Measurements from ENCODE around the gene DLGAP1. TPM values are rescaled to one million over a fixed set of nuclear protein-coding genes. Genes with fewer than 3 reads are reported as not detected.
"Not testable (repeated sequence)": the region's sequence is repeated elsewhere in the genome, so short reads cannot be mapped to it uniquely, and the experiment has no call there.

Gene DLGAP1
- polyA plus RNA-seq, 4 donors: 0.22 to 0.47 TPM; not detected in 2

DNA sequence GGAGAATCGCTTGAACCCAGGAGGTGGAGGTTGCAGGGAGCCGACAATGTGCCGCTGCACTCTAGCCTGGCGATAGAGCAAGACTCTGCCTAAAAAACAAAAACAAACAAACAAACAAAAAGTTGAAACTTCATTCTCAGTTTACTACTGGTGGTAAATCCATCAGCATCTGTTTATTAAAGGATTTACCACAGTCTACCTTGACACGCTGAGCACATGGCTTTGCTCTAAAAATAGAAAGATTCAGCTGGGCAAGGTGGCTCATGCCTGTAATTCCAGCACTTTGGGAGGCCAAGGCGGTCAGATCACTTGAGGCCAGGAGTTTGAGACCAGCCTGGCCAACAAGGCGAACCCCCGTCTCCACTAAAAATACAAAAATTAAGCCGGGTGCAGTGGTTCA lies 803.8 kb downstream of the DLGAP1 start:
- Histone ChIP-seq H3K27ac (ENCODE audit: low read depth in 1 of 3, low read length in 2 of 3) (no peak overlapping the region), H3K36me3 (ENCODE audit: control insufficient read depth in 3 of 3, insufficient read depth in 2 of 3, low read depth in 1 of 3, low read length in 3 of 3) (no peaks in the 10 kb centered on the region), H3K4me3 (ENCODE audit: low read depth in 1 of 3, low read length in 3 of 3) (no peak overlapping the region), H3K4me1 (ENCODE audit: control insufficient read depth in 3 of 3, insufficient read depth in 2 of 3, low read depth in 1 of 3, low read length in 2 of 3) (peaks cover 4 to 33% (median 9%) of the 10 kb centered on the region in 3 donors), H3K27me3 (ENCODE audit: control insufficient read depth in 3 of 3, insufficient read depth in 3 of 3, low read length in 3 of 3) (no peaks in the 10 kb centered on the region), H3K9me3 (ENCODE audit: control insufficient read depth in 2 of 2, insufficient read depth in 1 of 2, low read depth in 1 of 2, low read length in 1 of 2) (no peaks in the 10 kb centered on the region)
- FAIRE-seq (no peak), DNase-seq (no peak)
- WGBS, 3 donors: 84 to 85% (median 84%) methylated on average over 9 of the region's 9 CpGs

DNA sequence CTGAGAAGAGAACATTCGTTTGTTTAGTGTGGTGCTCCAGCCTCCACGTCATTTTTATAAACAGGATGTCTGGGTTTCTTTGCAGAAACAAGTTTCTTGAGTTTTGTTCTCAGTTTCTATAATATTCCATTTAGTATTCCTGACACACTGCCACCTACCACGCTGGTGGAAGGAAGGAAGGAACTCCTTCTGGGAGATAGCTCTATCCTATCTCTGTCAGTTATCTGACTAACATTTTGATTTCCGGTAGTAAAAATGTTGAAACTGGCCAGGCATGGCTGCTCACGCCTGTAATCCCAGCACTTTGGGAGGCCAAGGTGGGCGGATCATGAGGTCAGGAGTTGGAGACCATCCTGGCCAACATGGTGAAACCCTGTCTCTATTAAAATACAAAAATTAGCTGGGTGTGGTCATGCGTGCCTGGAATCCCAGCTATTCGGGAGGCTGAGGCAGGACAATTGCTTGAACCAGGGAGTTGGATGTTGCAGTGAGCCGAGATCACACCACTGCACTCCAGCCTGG lies 804.5 kb downstream of the DLGAP1 start:
- not testable (repeated sequence) for FAIRE-seq; H3K9me3 ChIP-seq (ENCODE audit: control insufficient read depth in 2 of 2, insufficient read depth in 1 of 2, low read depth in 1 of 2, low read length in 1 of 2); DNase-seq; H3K27me3 ChIP-seq (ENCODE audit: control insufficient read depth in 3 of 3, insufficient read depth in 3 of 3, low read length in 3 of 3); H3K4me3 ChIP-seq (ENCODE audit: low read depth in 1 of 3, low read length in 3 of 3); H3K36me3 ChIP-seq (ENCODE audit: control insufficient read depth in 3 of 3, insufficient read depth in 2 of 3, low read depth in 1 of 3, low read length in 3 of 3)
- H3K27ac ChIP-seq (ENCODE audit: low read depth in 1 of 3, low read length in 2 of 3): peak overlapping the region in 1 of 3 donors; percentile 48
- peaks cover 2 to 26% (median 9%) of the 10 kb centered on the region in 3 donors for H3K4me1 ChIP-seq (ENCODE audit: control insufficient read depth in 3 of 3, insufficient read depth in 2 of 3, low read depth in 1 of 3, low read length in 2 of 3)
- WGBS, 3 donors: 61 to 75% (median 70%) methylated on average over 9 of the region's 9 CpGs

DNA sequence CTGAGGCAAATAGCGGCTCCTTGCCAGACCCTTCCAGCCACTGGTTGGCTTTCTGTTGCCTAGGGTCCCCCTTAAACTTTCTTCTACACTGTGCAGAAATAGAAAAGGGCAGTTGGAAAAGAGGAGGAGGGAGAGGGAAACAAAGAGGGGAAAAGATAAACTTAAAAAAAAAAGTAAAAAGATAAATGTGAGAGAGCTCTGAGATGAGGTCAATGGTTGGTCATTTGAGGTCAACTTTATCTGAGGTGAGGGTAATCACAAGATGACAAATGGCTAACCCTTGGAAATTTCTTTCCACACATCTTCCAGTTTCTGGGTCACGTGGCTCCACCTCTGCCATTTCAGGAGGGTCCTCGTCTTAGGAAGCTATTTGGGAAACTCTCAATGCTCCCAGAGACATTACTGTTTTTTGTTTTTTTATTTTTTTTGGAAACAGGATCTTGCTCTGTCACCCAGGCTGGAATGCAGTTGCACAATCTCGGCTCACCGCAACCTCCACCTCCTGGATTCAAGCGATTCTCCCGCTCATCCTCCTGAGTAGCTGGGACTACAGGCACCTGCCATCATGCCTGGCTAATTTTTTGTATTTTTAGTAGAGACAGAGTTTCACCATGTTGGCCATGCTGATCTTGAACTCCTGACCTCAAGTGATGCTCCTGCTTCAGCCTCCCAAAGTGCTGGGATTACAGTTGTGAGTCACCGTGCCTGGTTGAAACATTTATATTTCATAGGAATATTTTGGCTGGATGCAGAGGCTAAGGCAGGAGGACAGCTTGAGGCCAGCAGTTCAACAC lies 805.3 kb downstream of the DLGAP1 start:
- FAIRE-seq: no peak
- WGBS, 3 donors: 84 to 97% (median 88%) methylated on average over 8 of the region's 8 CpGs
- Histone ChIP-seq H3K27ac (ENCODE audit: low read depth in 1 of 3, low read length in 2 of 3) (peak overlapping the region in 1 of 3 donors; percentile 57), H3K27me3 (ENCODE audit: control insufficient read depth in 3 of 3, insufficient read depth in 3 of 3, low read length in 3 of 3) (no peaks in the 10 kb centered on the region), H3K4me3 (ENCODE audit: low read depth in 1 of 3, low read length in 3 of 3) (no peak overlapping the region), H3K9me3 (ENCODE audit: control insufficient read depth in 2 of 2, insufficient read depth in 1 of 2, low read depth in 1 of 2, low read length in 1 of 2) (no peaks in the 10 kb centered on the region), H3K4me1 (ENCODE audit: control insufficient read depth in 3 of 3, insufficient read depth in 2 of 3, low read depth in 1 of 3, low read length in 2 of 3) (peaks cover under 1 to 19% (median 9%) of the 10 kb centered on the region in 3 donors), H3K36me3 (ENCODE audit: control insufficient read depth in 3 of 3, insufficient read depth in 2 of 3, low read depth in 1 of 3, low read length in 3 of 3) (no peaks in the 10 kb centered on the region)
- no peak for DNase-seq

DNA sequence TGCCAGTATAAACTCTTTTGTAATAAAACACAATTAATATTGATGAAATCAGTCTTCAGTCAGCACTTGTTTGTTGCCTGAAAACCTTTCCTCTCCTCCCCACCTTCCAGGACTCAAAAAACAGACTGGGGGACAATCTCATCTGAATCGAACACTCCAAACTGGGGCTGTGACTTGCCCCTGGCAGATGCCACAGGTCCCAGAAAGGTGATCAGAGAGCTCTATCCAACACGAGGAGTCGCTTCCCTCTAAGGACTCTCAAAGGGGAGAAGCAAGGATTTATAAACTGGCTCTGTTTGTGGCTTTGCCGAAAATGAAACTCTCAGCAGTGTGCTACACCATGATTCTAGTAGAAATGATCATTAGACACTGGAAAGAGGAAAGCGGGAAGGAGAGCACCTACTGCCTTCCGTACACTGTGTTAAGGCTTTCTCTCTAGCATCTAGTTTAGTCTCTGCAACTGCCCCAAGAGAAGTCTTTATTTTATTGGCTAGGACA lies 805.9 kb downstream of the DLGAP1 start:
- Histone ChIP-seq H3K4me1 (ENCODE audit: control insufficient read depth in 3 of 3, insufficient read depth in 2 of 3, low read depth in 1 of 3, low read length in 2 of 3) (peaks cover 0 to 13% (median 5%) of the 10 kb centered on the region in 3 donors), H3K27me3 (ENCODE audit: control insufficient read depth in 3 of 3, insufficient read depth in 3 of 3, low read length in 3 of 3) (no peaks in the 10 kb centered on the region), H3K4me3 (ENCODE audit: low read depth in 1 of 3, low read length in 3 of 3) (no peak overlapping the region), H3K27ac (ENCODE audit: low read depth in 1 of 3, low read length in 2 of 3) (peak overlapping the region in 1 of 3 donors; percentile 57), H3K9me3 (ENCODE audit: control insufficient read depth in 2 of 2, insufficient read depth in 1 of 2, low read depth in 1 of 2, low read length in 1 of 2) (no peaks in the 10 kb centered on the region), H3K36me3 (ENCODE audit: control insufficient read depth in 3 of 3, insufficient read depth in 2 of 3, low read depth in 1 of 3, low read length in 3 of 3) (no peaks in the 10 kb centered on the region)
- 69 to 75% (median 75%) methylated on average over 6 of the region's 6 CpGs for WGBS, 3 donors
- FAIRE-seq (no peak), DNase-seq (no peak)

DNA sequence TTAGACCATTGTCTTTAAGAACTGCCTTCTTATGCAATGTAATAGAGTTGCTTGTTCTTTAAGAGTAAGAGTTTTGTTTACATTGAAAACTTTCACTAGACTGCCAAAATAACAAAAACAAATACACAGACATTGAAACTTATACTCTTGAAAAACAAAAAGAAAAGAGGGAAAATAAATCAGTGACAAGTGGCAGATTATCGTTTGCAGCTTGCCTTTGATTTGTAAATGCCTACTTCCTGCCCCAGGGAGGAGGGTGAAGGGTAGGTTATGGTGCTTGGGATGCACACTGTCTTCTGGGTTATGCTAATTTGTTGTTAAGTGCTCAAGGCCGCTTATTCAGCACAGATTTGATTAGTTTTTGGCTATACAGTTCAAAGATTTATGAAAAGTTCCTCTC lies 806.5 kb downstream of the DLGAP1 start:
- H3K36me3 ChIP-seq (ENCODE audit: control insufficient read depth in 3 of 3, insufficient read depth in 2 of 3, low read depth in 1 of 3, low read length in 3 of 3): no peaks in the 10 kb centered on the region
- DNase-seq (no peak), FAIRE-seq (no peak)
- H3K27ac ChIP-seq (ENCODE audit: low read depth in 1 of 3, low read length in 2 of 3): peak overlapping the region in 1 of 3 donors; percentile 32
- no peak overlapping the region for H3K4me3 ChIP-seq (ENCODE audit: low read depth in 1 of 3, low read length in 3 of 3)
- H3K9me3 ChIP-seq (ENCODE audit: control insufficient read depth in 2 of 2, insufficient read depth in 1 of 2, low read depth in 1 of 2, low read length in 1 of 2): no peaks in the 10 kb centered on the region
- no peaks in the 10 kb centered on the region for H3K27me3 ChIP-seq (ENCODE audit: control insufficient read depth in 3 of 3, insufficient read depth in 3 of 3, low read length in 3 of 3)
- WGBS, 3 donors: 42 to 53% (median 50%) methylated on average over 2 of the region's 2 CpGs
- H3K4me1 ChIP-seq (ENCODE audit: control insufficient read depth in 3 of 3, insufficient read depth in 2 of 3, low read depth in 1 of 3, low read length in 2 of 3): peaks cover 0 to 8% (median 5%) of the 10 kb centered on the region in 3 donors

DNA sequence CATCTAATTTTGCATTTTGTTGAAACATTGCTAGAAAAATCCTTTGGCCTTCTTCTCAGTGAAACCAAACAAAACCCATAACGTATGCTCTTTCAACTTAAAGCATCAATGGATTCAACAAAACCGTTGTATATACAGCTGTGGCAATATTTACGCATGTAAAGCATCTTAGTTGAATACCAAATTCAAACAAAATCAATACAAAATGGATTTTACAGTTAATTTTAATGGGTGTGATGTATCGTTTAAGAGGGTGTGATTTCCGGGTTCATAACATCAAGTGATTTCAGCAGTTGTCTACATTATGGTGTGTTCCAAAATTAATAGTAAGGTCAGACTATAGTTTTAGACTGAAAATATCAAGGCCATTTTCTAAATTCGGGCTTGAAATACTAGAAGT lies 806.9 kb downstream of the DLGAP1 start:
- no peak overlapping the region for H3K27ac ChIP-seq (ENCODE audit: low read depth in 1 of 3, low read length in 2 of 3)
- no peak for FAIRE-seq
- DNase-seq: no peak
- H3K36me3 ChIP-seq (ENCODE audit: control insufficient read depth in 3 of 3, insufficient read depth in 2 of 3, low read depth in 1 of 3, low read length in 3 of 3): no peaks in the 10 kb centered on the region
- no peaks in the 10 kb centered on the region for H3K27me3 ChIP-seq (ENCODE audit: control insufficient read depth in 3 of 3, insufficient read depth in 3 of 3, low read length in 3 of 3)
- H3K9me3 ChIP-seq (ENCODE audit: control insufficient read depth in 2 of 2, insufficient read depth in 1 of 2, low read depth in 1 of 2, low read length in 1 of 2): no peaks in the 10 kb centered on the region
- peaks cover 0 to 8% (median 5%) of the 10 kb centered on the region in 3 donors for H3K4me1 ChIP-seq (ENCODE audit: control insufficient read depth in 3 of 3, insufficient read depth in 2 of 3, low read depth in 1 of 3, low read length in 2 of 3)
- H3K4me3 ChIP-seq (ENCODE audit: low read depth in 1 of 3, low read length in 3 of 3): no peak overlapping the region
- WGBS, 3 donors: 74 to 79% (median 77%) methylated on average over 6 of the region's 6 CpGs

DNA sequence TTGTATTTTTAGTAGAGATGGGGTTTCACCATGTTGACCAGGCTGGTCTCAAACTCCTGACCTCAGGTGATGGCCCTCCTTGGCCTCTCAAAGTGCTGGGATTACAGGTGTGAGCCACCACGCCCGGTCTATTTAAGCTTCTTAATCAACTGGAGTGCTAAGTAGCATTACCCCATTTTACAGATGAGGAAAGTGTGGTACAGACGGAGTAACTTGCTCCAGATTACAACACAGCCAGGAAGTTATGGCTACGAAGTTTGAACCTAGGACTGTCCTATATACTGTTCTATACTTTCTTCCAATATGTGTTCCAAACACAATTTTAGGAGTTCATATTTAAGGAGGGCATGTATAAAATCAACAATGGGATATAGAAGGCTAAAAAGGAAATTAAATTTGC lies 807.5 kb downstream of the DLGAP1 start:
- FAIRE-seq (no peak), DNase-seq (no peak)
- H3K36me3 ChIP-seq (ENCODE audit: control insufficient read depth in 3 of 3, insufficient read depth in 2 of 3, low read depth in 1 of 3, low read length in 3 of 3): no peaks in the 10 kb centered on the region
- 67 to 81% (median 80%) methylated on average over 4 of the region's 4 CpGs for WGBS, 3 donors
- H3K9me3 ChIP-seq (ENCODE audit: control insufficient read depth in 2 of 2, insufficient read depth in 1 of 2, low read depth in 1 of 2, low read length in 1 of 2): no peaks in the 10 kb centered on the region
- H3K27ac ChIP-seq (ENCODE audit: low read depth in 1 of 3, low read length in 2 of 3): no peak overlapping the region
- H3K4me1 ChIP-seq (ENCODE audit: control insufficient read depth in 3 of 3, insufficient read depth in 2 of 3, low read depth in 1 of 3, low read length in 2 of 3): peaks cover 0 to 4% (median 3%) of the 10 kb centered on the region in 3 donors
- H3K27me3 ChIP-seq (ENCODE audit: control insufficient read depth in 3 of 3, insufficient read depth in 3 of 3, low read length in 3 of 3): no peaks in the 10 kb centered on the region
- H3K4me3 ChIP-seq (ENCODE audit: low read depth in 1 of 3, low read length in 3 of 3): no peak overlapping the region

DNA sequence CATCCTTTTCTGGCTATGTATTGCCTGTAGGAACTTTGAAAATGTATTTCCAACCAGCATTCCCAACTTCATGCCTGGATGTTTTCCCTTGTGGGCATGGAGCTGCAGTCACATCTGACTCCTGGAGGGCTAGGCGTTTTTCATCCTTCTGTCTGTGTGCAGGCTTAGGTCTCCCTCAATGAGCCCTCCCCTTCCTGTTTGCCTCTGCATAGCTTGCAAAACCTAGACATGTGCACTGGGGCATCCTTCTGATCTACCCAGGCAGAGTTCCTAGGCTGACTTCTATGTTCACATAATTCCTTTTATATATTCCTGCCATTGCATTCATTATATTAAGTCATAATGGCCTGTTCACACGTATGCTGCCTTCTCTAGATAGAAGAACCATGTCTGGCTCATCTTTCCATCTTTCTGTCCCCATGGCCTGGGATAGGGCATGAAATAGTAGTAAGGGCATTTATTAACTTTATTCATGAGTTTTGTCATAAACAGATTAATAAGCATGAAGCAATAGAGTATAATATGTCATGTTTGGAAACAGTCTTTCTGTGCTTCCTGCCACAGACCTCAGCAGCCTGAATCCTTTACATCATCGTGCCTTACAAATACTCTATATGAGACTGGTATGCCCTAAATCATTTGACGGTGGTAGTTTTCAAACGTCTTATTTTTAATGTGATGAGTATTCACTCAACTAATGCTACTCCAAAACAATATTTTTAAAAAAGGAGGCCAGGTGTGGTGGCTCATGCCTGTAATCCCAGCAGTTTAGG lies 809.5 kb downstream of the DLGAP1 start:
- H3K36me3 ChIP-seq (ENCODE audit: control insufficient read depth in 3 of 3, insufficient read depth in 2 of 3, low read depth in 1 of 3, low read length in 3 of 3): no peaks in the 10 kb centered on the region
- no peaks in the 10 kb centered on the region for H3K4me1 ChIP-seq (ENCODE audit: control insufficient read depth in 3 of 3, insufficient read depth in 2 of 3, low read depth in 1 of 3, low read length in 2 of 3)
- no peaks in the 10 kb centered on the region for H3K27me3 ChIP-seq (ENCODE audit: control insufficient read depth in 3 of 3, insufficient read depth in 3 of 3, low read length in 3 of 3)
- no peaks in the 10 kb centered on the region for H3K9me3 ChIP-seq (ENCODE audit: control insufficient read depth in 2 of 2, insufficient read depth in 1 of 2, low read depth in 1 of 2, low read length in 1 of 2)
- no peak overlapping the region for H3K4me3 ChIP-seq (ENCODE audit: low read depth in 1 of 3, low read length in 3 of 3)
- no peak for FAIRE-seq
- WGBS, 3 donors: 86 to 92% (median 87%) methylated on average over 5 of the region's 5 CpGs
- DNase-seq: no peak
- H3K27ac ChIP-seq (ENCODE audit: low read depth in 1 of 3, low read length in 2 of 3): no peak overlapping the region
